ENCODE results near the gene PITPNC1.

PITPNC1 gene

DNA sequence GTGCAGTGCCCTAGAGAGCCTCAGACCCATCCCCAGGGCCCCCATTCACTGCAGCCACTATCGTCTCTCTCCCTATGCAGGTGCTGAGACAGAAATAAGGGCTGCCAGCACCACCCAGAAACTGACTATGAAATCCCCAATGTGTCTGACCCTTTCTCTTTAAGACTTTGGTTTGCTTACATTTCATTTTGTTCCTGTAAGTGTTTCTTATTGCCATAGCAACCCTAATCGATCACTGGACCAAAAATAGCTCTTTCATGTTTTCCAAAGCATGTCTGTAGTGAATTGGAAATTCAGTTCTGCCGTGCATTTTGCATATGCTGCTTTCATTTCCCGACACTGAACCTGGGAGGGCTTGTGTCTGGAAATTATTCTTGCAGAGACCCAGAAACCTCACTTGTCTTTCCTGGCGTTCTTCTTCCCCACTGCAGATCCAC, 192.0 kb downstream of the PITPNC1 start:
- TF ChIP-seq, protein P1, sequence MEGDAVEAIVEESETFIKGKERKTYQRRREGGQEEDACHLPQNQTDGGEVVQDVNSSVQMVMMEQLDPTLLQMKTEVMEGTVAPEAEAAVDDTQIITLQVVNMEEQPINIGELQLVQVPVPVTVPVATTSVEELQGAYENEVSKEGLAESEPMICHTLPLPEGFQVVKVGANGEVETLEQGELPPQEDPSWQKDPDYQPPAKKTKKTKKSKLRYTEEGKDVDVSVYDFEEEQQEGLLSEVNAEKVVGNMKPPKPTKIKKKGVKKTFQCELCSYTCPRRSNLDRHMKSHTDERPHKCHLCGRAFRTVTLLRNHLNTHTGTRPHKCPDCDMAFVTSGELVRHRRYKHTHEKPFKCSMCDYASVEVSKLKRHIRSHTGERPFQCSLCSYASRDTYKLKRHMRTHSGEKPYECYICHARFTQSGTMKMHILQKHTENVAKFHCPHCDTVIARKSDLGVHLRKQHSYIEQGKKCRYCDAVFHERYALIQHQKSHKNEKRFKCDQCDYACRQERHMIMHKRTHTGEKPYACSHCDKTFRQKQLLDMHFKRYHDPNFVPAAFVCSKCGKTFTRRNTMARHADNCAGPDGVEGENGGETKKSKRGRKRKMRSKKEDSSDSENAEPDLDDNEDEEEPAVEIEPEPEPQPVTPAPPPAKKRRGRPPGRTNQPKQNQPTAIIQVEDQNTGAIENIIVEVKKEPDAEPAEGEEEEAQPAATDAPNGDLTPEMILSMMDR (IDR thresholded peaks at IDR 0.05; ENCODE audit: borderline replicate concordance, control extremely low read depth, extremely low read depth, insufficient read depth, missing control alignments): no peak
- in situ Hi-C loops (cut with MboI; ENCODE audit: low sequenced_read_pairs, unreplicated experiment): no loop called here
- no peak for DNase-seq (ENCODE audit: low spot score)

DNA sequence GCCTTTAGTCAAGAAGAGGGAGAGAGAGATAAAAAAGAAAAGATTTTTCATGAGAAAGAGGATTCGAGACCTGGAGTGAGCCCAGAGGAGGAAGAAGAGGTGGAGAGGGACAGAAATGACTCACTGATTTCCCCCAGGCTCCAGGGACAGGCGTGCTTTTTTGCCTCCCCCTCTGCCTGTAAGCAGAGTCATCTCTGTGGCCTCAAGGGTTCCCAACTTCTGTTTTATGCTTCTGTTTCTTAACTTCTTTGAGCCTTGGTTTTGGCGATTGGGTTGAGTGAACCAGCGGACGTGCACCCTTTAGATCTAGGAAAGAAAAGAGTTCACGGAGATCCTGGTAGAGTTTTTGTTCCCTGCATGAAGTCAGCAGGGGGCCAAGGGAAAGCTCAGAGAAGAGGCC, 192.8 kb downstream of the PITPNC1 start:
- in situ Hi-C loops (cut with MboI; ENCODE audit: low sequenced_read_pairs, unreplicated experiment): no loop called here
- DNase-seq (ENCODE audit: low spot score): peak; percentile 32
- TF ChIP-seq, protein P1 (IDR thresholded peaks at IDR 0.05; ENCODE audit: borderline replicate concordance, control extremely low read depth, extremely low read depth, insufficient read depth, missing control alignments): no peak

DNA sequence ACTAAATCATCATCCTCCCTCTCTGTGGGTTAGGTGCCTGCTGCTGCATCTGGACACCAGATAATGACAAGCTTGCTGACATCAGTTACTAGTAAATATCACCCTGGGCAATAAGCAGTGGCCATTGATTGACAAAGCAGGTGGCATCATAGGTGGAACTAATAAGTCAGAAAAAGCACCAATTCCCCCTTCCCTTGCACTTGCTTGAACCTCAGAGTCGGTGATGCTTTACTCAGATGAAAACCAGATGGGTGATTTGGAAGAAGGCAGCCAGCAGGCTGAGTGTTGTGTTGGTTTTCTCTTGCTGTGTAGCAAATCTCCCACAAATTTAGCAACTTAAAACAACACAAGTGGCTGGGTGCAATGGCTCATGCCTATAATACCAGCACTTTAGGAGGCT, 193.7 kb downstream of the PITPNC1 start:
- in situ Hi-C loops (cut with MboI; ENCODE audit: low sequenced_read_pairs, unreplicated experiment): no loop called here
- DNase-seq (ENCODE audit: low spot score): no peak
- TF ChIP-seq, protein P1 (IDR thresholded peaks at IDR 0.05; ENCODE audit: borderline replicate concordance, control extremely low read depth, extremely low read depth, insufficient read depth, missing control alignments): no peak

DNA sequence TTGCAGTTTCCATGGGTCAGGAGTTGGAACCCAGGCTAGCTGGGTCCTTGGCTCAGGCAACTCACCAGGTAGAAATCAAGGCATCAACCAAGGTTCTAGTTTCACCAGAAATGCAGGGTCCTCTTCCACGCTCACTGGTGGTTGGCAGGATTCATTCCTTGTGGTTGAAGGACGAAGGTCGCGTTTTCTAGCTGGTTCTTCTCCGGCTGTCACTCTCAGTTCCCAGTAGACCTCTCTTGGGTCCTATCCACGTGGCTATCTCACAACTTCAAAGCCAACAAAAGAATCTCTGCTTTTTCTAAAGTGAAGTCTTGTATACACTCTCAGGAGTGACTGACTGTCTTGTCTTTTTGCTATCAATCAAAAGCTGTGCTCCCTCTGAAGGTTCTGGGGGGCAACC, 194.4 kb downstream of the PITPNC1 start:
- TF ChIP-seq, protein P1 (IDR thresholded peaks at IDR 0.05; ENCODE audit: borderline replicate concordance, control extremely low read depth, extremely low read depth, insufficient read depth, missing control alignments): no peak
- in situ Hi-C loops (cut with MboI; ENCODE audit: low sequenced_read_pairs, unreplicated experiment): no loop called here
- no peak for DNase-seq (ENCODE audit: low spot score)

DNA sequence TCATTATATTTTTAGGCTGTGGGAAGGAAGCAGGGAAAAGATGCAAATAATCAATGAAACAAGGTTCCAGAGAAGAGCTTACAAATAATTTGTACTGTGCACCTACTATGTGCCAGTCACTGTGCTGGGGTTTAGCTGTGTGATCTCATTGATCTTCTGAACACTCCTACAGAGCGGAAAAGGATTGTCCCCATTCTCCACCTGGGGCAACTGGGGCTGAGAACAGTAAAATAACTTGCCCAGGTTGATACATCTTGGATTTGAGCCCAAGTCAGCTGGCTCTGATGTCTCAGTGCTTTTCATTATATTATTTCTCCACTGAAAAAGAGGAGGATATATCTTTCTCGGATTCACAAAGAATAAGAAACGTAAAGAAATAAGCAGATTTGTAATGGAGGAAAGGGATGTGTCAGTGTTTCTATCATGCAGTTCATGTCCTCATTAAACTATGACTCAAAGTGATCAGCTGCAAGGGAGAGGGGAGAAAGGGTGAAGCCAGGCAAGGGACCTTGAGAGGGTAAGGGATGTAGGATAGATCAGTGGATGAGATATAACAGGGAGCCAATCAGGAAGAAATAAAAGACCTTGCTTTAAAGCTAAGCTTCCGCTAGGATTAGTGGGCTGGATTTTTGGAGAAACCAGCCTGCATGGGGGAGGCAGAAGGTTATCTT, 197.0 kb downstream of the PITPNC1 start:
- in situ Hi-C loops (cut with MboI; ENCODE audit: low sequenced_read_pairs, unreplicated experiment): no loop called here
- TF ChIP-seq, protein P1 (IDR thresholded peaks at IDR 0.05; ENCODE audit: borderline replicate concordance, control extremely low read depth, extremely low read depth, insufficient read depth, missing control alignments): no peak

DNA sequence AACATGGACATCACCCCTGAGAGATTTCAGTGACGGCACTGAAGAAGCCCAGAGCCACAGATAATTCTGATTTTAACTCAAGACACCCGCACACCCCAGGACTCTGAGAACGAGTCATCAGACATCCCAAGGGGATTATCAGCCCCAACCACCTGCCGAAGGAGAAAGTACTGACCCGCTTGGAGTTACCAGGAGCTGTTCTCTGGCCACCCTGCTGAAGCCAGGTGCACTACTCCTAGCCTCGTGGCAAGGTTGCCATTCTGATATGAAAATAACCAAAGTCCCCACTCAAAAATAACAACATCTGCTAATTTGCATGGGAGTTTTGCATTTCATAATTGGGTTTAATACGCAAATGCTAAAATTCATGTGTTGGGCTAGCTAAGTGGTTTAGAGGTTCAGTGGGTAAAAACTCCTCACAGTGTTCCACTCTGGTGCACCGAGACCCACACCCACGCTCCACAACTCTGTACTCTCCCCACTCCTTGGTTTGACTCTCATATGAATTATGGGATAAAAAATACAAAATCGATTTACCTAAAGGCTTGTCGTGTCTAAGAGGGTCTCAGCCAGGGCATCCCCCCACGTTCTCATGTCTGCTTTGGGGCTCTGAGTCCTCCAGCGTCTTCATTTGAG, 197.7 kb downstream of the PITPNC1 start:
- in situ Hi-C loops (cut with MboI; ENCODE audit: low sequenced_read_pairs, unreplicated experiment): loop anchor here (25.0 kb wide), 1 partner anchor 187 kb away; the partner anchor contains the start of gene PITPNC1
- TF ChIP-seq, protein P1 (IDR thresholded peaks at IDR 0.05; ENCODE audit: borderline replicate concordance, control extremely low read depth, extremely low read depth, insufficient read depth, missing control alignments): no peak
- peak; percentile 37 for DNase-seq (ENCODE audit: low spot score)

More for the DNA sequence above, 197.0 kb downstream of the PITPNC1 start:
- DNase-seq (ENCODE audit: low spot score): no peak
